WI38 (cell line): Measurements from ENCODE around the gene CHD3.

ENCODE experiments used
- H3K4me3 ChIP-seq: 2 replicates; pipeline ENCODE4 v1.5.1; 2011; ENCODE audit warnings: low read depth, mild to moderate bottlenecking, control low read depth, low read length
- CTCF ChIP-seq: IDR thresholded peaks from 2 replicates; pipeline ENCODE4 v1.5.1; 2012; ENCODE audit warnings: low read depth, mild to moderate bottlenecking, control low read depth, low read length

Gene CHD3

GRCh38 chr17:7846765-7847661 is 41.6 kb upstream of the CHD3 start:
- no peak overlapping the region for H3K4me3 ChIP-seq

GRCh38 chr17:7848131-7848579 is 40.4 kb upstream of the CHD3 start:
- H3K4me3 ChIP-seq = no peak overlapping the region
- no peak for TF ChIP-seq CTCF

More at GRCh38 chr17:7846765-7847661, 41.6 kb upstream of the CHD3 start:
- TF ChIP-seq CTCF = no peak

GRCh38 chr17:7848739-7849129 is 39.9 kb upstream of the CHD3 start:
- no peak for TF ChIP-seq CTCF
- H3K4me3 ChIP-seq = no peak overlapping the region

- H3K4me3 ChIP-seq = no peak overlapping the region
- no peak for TF ChIP-seq CTCF
Observed at GRCh38 chr17:7849130-7849750, 39.3 kb upstream of the CHD3 start.

- TF ChIP-seq CTCF = no peak
- no peak overlapping the region for H3K4me3 ChIP-seq
Observed at GRCh38 chr17:7849751-7850504, 38.7 kb upstream of the CHD3 start.

GRCh38 chr17:7850701-7851437 is 37.7 kb upstream of the CHD3 start:
- TF ChIP-seq CTCF = no peak
- H3K4me3 ChIP-seq = no peak overlapping the region
